B cell (primary cell): ENCODE data around the gene ANKHD1.

Source experiments
- EZH2 ChIP-seq: IDR thresholded peaks from 2 replicates; pipeline ENCODE4 v1.6.1; 2012; ENCODE audit warnings: borderline replicate concordance, low read depth, mild to moderate bottlenecking, moderate library complexity, low read length; ENCODE audit not compliant: insufficient read depth, poor library complexity, severe bottlenecking
- TF ChIP-seq, protein P1 (sequence below): fragments of 200-600 bp; IDR thresholded peaks from one replicate; pipeline ENCODE4 v1.8.0; 2022; ENCODE audit warnings: antibody characterized with exemption, mild to moderate bottlenecking

DNA sequence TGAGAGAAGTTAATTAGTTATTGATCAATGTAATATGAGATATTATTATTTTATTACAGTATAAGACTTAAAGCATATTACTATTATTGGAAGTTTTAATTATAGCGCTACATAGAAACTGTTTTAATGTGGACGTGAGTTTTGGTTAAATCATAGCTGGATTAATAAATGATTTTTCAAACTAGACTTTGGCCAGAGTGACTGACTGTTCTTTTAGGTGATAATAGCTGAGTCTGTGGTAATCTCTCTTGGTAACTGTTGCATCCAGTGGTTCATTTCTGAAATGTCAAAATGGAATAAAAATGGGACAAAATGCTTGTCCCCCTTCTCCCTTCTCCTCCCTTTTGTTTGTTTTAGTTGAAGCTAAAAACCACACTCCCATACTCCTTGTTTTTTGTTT, 28.1 kb downstream of the ANKHD1 start:
- TF ChIP-seq, protein P1, sequence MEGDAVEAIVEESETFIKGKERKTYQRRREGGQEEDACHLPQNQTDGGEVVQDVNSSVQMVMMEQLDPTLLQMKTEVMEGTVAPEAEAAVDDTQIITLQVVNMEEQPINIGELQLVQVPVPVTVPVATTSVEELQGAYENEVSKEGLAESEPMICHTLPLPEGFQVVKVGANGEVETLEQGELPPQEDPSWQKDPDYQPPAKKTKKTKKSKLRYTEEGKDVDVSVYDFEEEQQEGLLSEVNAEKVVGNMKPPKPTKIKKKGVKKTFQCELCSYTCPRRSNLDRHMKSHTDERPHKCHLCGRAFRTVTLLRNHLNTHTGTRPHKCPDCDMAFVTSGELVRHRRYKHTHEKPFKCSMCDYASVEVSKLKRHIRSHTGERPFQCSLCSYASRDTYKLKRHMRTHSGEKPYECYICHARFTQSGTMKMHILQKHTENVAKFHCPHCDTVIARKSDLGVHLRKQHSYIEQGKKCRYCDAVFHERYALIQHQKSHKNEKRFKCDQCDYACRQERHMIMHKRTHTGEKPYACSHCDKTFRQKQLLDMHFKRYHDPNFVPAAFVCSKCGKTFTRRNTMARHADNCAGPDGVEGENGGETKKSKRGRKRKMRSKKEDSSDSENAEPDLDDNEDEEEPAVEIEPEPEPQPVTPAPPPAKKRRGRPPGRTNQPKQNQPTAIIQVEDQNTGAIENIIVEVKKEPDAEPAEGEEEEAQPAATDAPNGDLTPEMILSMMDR: no peak
- TF ChIP-seq EZH2: no peak
